B cell (primary cell): ENCODE results near the gene APOA5.
"Not testable (repeated sequence)": the region's sequence is repeated elsewhere in the genome, so short reads cannot be mapped to it uniquely, and the experiment has no call there.

Experiments
- EZH2 ChIP-seq: IDR thresholded peaks from 2 replicates; pipeline ENCODE4 v1.6.1; 2012; ENCODE audit warnings: borderline replicate concordance, low read depth, mild to moderate bottlenecking, moderate library complexity, low read length; ENCODE audit not compliant: insufficient read depth, poor library complexity, severe bottlenecking
- TF ChIP-seq, protein P1 (sequence below): fragments of 200-600 bp; IDR thresholded peaks from one replicate; pipeline ENCODE4 v1.8.0; 2022; ENCODE audit warnings: antibody characterized with exemption, mild to moderate bottlenecking

DNA sequence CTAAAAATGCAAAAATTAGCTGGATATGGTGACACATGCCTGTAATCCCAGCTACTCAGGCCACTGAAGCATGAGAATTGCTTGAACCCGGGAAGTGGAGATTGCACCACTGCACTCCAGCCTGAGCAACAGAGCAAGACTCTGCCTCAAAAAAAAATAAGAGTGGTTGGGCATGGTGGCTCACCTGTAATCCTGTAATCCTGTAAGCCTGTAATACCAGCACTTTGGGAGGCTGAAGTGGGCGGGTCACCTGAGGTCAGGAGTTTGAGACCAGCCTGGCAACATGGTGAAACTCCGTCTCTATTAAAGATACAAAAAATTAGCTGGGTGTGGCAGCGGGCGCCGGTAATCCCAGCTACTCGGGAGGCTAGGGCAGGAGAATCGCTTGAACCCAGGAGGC, 35.6 kb downstream of the APOA5 start:
- TF ChIP-seq, protein P1, sequence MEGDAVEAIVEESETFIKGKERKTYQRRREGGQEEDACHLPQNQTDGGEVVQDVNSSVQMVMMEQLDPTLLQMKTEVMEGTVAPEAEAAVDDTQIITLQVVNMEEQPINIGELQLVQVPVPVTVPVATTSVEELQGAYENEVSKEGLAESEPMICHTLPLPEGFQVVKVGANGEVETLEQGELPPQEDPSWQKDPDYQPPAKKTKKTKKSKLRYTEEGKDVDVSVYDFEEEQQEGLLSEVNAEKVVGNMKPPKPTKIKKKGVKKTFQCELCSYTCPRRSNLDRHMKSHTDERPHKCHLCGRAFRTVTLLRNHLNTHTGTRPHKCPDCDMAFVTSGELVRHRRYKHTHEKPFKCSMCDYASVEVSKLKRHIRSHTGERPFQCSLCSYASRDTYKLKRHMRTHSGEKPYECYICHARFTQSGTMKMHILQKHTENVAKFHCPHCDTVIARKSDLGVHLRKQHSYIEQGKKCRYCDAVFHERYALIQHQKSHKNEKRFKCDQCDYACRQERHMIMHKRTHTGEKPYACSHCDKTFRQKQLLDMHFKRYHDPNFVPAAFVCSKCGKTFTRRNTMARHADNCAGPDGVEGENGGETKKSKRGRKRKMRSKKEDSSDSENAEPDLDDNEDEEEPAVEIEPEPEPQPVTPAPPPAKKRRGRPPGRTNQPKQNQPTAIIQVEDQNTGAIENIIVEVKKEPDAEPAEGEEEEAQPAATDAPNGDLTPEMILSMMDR = not testable (repeated sequence)
- not testable (repeated sequence) for TF ChIP-seq EZH2
